DND-41 (cell line): ENCODE measurements around the gene KCNIP4.

Experiments used
- CTCF ChIP-seq: IDR thresholded peaks from 2 replicates; pipeline ENCODE4 v1.5.1; 2012; ENCODE audit warnings: borderline replicate concordance, low read length, moderate library complexity, mild to moderate bottlenecking; ENCODE audit not compliant: poor library complexity, severe bottlenecking; ENCODE audit errors: extremely low read depth
- EZH2 ChIP-seq: IDR thresholded peaks from 3 replicates; pipeline ENCODE4 v1.6.1; 2012; ENCODE audit warnings: borderline replicate concordance, low read depth, mild to moderate bottlenecking, moderate library complexity, low read length, inconsistent platforms; ENCODE audit not compliant: severe bottlenecking

- TF ChIP-seq CTCF (no peak), EZH2 (no peak)
These were observed 572.4 kb downstream of the KCNIP4 start for GRCh38 chr4:21376176-21376575.
